Measurements from ENCODE around the gene TEX12. TPM values are rescaled to one million over a fixed set of nuclear protein-coding genes. Genes with fewer than 3 reads are reported as not detected.

TEX12 gene
- total and polyA plus RNA-seq, 4 donors = 0.09 to 0.74 (median 0.31) TPM; not detected in 1

DNA sequence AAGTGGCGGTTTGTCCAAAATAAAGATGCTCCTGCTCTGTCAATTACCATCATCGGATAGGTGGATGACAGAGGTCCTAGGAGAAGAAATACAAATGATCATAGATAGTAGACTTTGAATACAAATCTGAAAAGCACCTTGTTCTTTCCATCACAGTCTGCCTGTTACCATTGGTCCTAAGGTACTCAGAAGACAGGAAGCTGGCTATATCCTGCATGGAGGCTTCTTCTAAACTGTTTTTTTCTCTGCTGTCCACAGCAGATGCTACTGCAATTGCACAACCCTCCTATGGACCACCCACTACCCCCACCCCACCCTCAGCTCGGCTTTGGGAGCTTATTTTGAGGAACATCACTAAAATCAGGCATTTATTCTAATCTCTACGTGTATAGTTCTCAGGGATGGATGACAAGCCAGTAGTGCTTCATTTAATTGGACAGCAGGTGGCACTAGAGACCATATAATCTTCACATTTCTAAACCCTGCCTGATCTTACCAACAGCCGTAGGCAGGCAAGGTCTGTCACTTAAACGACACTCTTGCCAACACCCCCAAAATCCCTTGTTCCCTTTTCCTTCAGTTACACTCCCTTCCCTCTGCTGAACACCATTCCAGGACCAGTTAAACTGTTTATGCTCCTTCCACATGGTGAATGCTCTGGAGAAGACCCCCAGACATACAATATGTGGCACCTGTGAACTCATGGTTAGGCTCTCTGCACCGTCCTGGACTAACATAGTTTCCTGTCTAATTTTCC lies 52.5 kb downstream of the TEX12 start:
- Histone ChIP-seq H3K4me1 (ENCODE audit: control insufficient read depth in 5 of 5, insufficient read depth in 5 of 5, low read length in 5 of 5) (peaks cover 0 to 10% (median 0%) of the 10 kb centered on the region in 5 donors), H3K27me3 (ENCODE audit: control insufficient read depth in 3 of 3, insufficient read depth in 3 of 3, low read length in 2 of 3) (no peaks in the 10 kb centered on the region), H3K9me3 (ENCODE audit: control insufficient read depth in 4 of 4, insufficient read depth in 3 of 4, low read length in 3 of 4) (no peaks in the 10 kb centered on the region), H3K36me3 (ENCODE audit: control insufficient read depth in 4 of 4, insufficient read depth in 4 of 4, low read length in 4 of 4) (peaks cover 0 to 3% (median 0%) of the 10 kb centered on the region in 4 donors), H3K9ac (ENCODE audit: insufficient read depth in 1 of 2, low read length in 2 of 2) (no peak overlapping the region), H3K27ac (ENCODE audit: low read depth in 1 of 2, low read length in 1 of 2) (no peak overlapping the region), H3K4me3 (no peak overlapping the region)
- 34 to 35% methylated on average over 7 of the region's 7 CpGs for WGBS, 2 donors
- peak; percentile 40 to 90 (median 83) for DNase-seq
- ATAC-seq (ENCODE audit: insufficient read depth, low FRiP score) = peak; percentile 95
- TF ChIP-seq, protein P1, sequence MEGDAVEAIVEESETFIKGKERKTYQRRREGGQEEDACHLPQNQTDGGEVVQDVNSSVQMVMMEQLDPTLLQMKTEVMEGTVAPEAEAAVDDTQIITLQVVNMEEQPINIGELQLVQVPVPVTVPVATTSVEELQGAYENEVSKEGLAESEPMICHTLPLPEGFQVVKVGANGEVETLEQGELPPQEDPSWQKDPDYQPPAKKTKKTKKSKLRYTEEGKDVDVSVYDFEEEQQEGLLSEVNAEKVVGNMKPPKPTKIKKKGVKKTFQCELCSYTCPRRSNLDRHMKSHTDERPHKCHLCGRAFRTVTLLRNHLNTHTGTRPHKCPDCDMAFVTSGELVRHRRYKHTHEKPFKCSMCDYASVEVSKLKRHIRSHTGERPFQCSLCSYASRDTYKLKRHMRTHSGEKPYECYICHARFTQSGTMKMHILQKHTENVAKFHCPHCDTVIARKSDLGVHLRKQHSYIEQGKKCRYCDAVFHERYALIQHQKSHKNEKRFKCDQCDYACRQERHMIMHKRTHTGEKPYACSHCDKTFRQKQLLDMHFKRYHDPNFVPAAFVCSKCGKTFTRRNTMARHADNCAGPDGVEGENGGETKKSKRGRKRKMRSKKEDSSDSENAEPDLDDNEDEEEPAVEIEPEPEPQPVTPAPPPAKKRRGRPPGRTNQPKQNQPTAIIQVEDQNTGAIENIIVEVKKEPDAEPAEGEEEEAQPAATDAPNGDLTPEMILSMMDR (IDR thresholded peaks at IDR 0.05; ENCODE audit: control extremely low read depth, extremely low read depth) = peak; percentile 84

DNA sequence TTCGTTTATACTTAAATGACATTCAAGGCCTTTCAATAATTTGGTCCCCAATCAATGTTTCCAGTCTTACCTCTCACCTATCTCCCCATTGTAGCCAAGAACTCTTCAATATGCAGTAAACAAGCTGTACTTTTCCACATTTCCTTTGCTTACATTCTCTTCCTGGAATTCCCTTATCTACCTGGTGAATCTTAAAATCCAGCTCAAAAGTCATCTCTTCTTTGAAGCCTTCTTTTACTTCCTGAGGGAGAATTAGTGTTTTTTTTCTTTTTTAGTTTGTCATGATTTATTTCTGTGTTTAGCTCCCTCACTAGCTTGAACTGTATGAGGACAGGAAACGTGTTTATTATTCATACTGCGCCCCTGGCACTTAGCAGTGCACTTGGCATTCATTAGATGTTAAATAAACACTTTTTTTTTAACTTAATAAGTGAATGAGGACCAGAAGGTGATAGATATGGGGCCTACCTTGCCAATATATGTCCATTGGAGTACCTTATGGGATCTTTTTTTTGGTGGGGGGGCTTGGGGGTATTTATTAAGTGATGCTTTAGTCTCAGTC lies 54.2 kb downstream of the TEX12 start:
- Histone ChIP-seq H3K9me3 (ENCODE audit: control insufficient read depth in 4 of 4, insufficient read depth in 3 of 4, low read length in 3 of 4) (no peaks in the 10 kb centered on the region), H3K36me3 (ENCODE audit: control insufficient read depth in 4 of 4, insufficient read depth in 4 of 4, low read length in 4 of 4) (peaks cover 0 to 3% (median 0%) of the 10 kb centered on the region in 4 donors), H3K27ac (ENCODE audit: low read depth in 1 of 2, low read length in 1 of 2) (no peak overlapping the region), H3K4me3 (no peak overlapping the region), H3K27me3 (ENCODE audit: control insufficient read depth in 3 of 3, insufficient read depth in 3 of 3, low read length in 2 of 3) (no peaks in the 10 kb centered on the region), H3K9ac (ENCODE audit: insufficient read depth in 1 of 2, low read length in 2 of 2) (no peak overlapping the region), H3K4me1 (ENCODE audit: control insufficient read depth in 5 of 5, insufficient read depth in 5 of 5, low read length in 5 of 5) (peaks cover 0 to 5% (median 0%) of the 10 kb centered on the region in 5 donors)
- TF ChIP-seq, protein P1 (IDR thresholded peaks at IDR 0.05; ENCODE audit: control extremely low read depth, extremely low read depth) = no peak
- WGBS, 2 donors = 45 to 60% methylated on average over 3 of the region's 3 CpGs
- peak in 1 of 3 donors; percentile 28 for DNase-seq
- no peak for ATAC-seq (ENCODE audit: insufficient read depth, low FRiP score)

Small RNA genes lying within 50 kb of the gene (small RNA-seq; reads per million reads assigned to genes)
- not detected for gene MRPS36P4 (ENCODE audit: low replicate concordance)

Other genes starting within 250 kb of the TEX12 start
- gene C11orf52, start 248.5 kb upstream of the TEX12 start, total RNA-seq = 10 to 100 TPM; 11.1 to 16.0 TPM
- 10 to 100 TPM; 14.6 to 20.4 TPM for gene C11orf52, start 248.5 kb upstream of the TEX12 start, polyA plus RNA-seq
- gene DIXDC1, start 230.0 kb upstream of the TEX12 start, total RNA-seq = 10 to 100 TPM; 17.2 to 32.1 TPM
- 1 to 10 TPM; 3.1 to 3.9 TPM for gene DIXDC1, start 230.0 kb upstream of the TEX12 start, polyA plus RNA-seq
- gene DLAT, start 142.0 kb upstream of the TEX12 start, total RNA-seq = 10 to 100 TPM; 31.9 to 32.9 TPM
- gene DLAT, start 142.0 kb upstream of the TEX12 start, polyA plus RNA-seq = 10 to 100 TPM; 12.0 to 21.1 TPM
- gene PIH1D2, start 93.4 kb upstream of the TEX12 start, total RNA-seq = 10 to 100 TPM; 12.2 to 14.5 TPM
- 1 to 10 TPM; 5.1 to 7.8 TPM for gene PIH1D2, start 93.4 kb upstream of the TEX12 start, polyA plus RNA-seq
- 10 to 100 TPM; 13.8 to 24.4 TPM for gene NKAPD1, start 93.1 kb upstream of the TEX12 start, total RNA-seq
- gene NKAPD1, start 93.1 kb upstream of the TEX12 start, polyA plus RNA-seq = 10 to 100 TPM; 12.4 to 13.4 TPM
- 10 to 100 TPM; 33.9 to 53.3 TPM for gene TIMM8B, start 80.6 kb upstream of the TEX12 start, total RNA-seq
- 100 to 1,000 TPM; 119 to 137 TPM for gene TIMM8B, start 80.6 kb upstream of the TEX12 start, polyA plus RNA-seq
- gene SDHD, start 80.5 kb upstream of the TEX12 start, total RNA-seq = 100 to 1,000 TPM in 1 of 2 donors, 10 to 100 TPM in 1; 91.6 to 164 TPM
- 100 to 1,000 TPM in 1 of 2 donors, 10 to 100 TPM in 1; 85.5 to 117 TPM for gene SDHD, start 80.5 kb upstream of the TEX12 start, polyA plus RNA-seq
- gene IL18, start 3.3 kb upstream of the TEX12 start, total RNA-seq = 10 to 100 TPM; 23.7 to 24.5 TPM
- 10 to 100 TPM; 29.6 to 88.9 TPM for gene IL18, start 3.3 kb upstream of the TEX12 start, polyA plus RNA-seq
- gene BCO2, start 8.1 kb downstream of the TEX12 start, total RNA-seq = 10 to 100 TPM in 1 of 2 donors, 1 to 10 TPM in 1; 8.2 to 20.3 TPM
- gene BCO2, start 8.1 kb downstream of the TEX12 start, polyA plus RNA-seq = 1 to 10 TPM; 2.8 to 5.3 TPM
- gene PTS, start 59.1 kb downstream of the TEX12 start, total RNA-seq = 10 to 100 TPM; 19.3 to 24.8 TPM
- gene PTS, start 59.1 kb downstream of the TEX12 start, polyA plus RNA-seq = 10 to 100 TPM; 25.4 to 60.5 TPM
- gene PLET1, start 93.5 kb downstream of the TEX12 start, total RNA-seq = not detected
- not detected for gene PLET1, start 93.5 kb downstream of the TEX12 start, polyA plus RNA-seq